Hepatocyte (in vitro differentiated cells): Measurements from ENCODE around the gene DNAAF8. TPM values are rescaled to one million over a fixed set of nuclear protein-coding genes. Genes with fewer than 3 reads are reported as not detected.
A peak's percentile ranks its signal among the peaks of the same experiment; 100 is the strongest.

Experiments
- DNase-seq: peaks from one replicate; pipeline ENCODE4 v3.0.0-alpha.2; 2016; ENCODE audit warnings: low spot score
- H2AFZ ChIP-seq: fragments of 200-600 bp; sonication (generic); 2 replicates; pipeline ENCODE4 v1.6.0; 2016; ENCODE audit warnings: antibody characterized with exemption, mild to moderate bottlenecking
- H3K27ac ChIP-seq: fragments of 200-600 bp; sonication (generic); 2 replicates; pipeline ENCODE4 v1.5.1; 2016; ENCODE audit warnings: mild to moderate bottlenecking
- H3K27me3 ChIP-seq: fragments of 200-600 bp; sonication (generic); 2 replicates; pipeline ENCODE4 v1.6.1; 2016
- H3K36me3 ChIP-seq: fragments of 200-600 bp; sonication (generic); replicated peaks from 2 replicates; pipeline ENCODE4 v1.5.1; 2016; ENCODE audit warnings: low read depth; ENCODE audit not compliant: insufficient read depth
- H3K4me1 ChIP-seq: fragments of 200-600 bp; sonication (generic); 2 replicates; pipeline ENCODE4 v1.5.1; 2016; ENCODE audit warnings: mild to moderate bottlenecking, moderate library complexity; ENCODE audit not compliant: insufficient read depth
- H3K4me2 ChIP-seq: fragments of 200-600 bp; sonication (generic); 2 replicates; pipeline ENCODE4 v1.6.0; 2016
- H3K4me3 ChIP-seq: fragments of 200-600 bp; sonication (generic); 2 replicates; pipeline ENCODE4 v1.5.1; 2016; ENCODE audit warnings: mild to moderate bottlenecking
- H3K79me2 ChIP-seq: fragments of 200-600 bp; sonication (generic); 2 replicates; pipeline ENCODE4 v1.6.0; 2017; ENCODE audit warnings: mild to moderate bottlenecking
- H3K9me2 ChIP-seq: fragments of 200-600 bp; sonication (generic); replicated peaks from 2 replicates; pipeline ENCODE4 v1.6.0; 2017; ENCODE audit warnings: mild to moderate bottlenecking; ENCODE audit not compliant: insufficient read depth
- H3K9me3 ChIP-seq: fragments of 200-600 bp; sonication (generic); 2 replicates; pipeline ENCODE4 v1.5.1; 2016; ENCODE audit warnings: low read depth, mild to moderate bottlenecking
- H4K20me1 ChIP-seq: fragments of 200-600 bp; sonication (generic); 2 replicates; pipeline ENCODE4 v1.6.0; 2016; ENCODE audit warnings: mild to moderate bottlenecking; ENCODE audit not compliant: insufficient read depth, poor library complexity, severe bottlenecking
- CTCF ChIP-seq: fragments of 200-600 bp; sonication (generic); IDR thresholded peaks from 2 replicates; pipeline ENCODE4 v1.5.1; 2016; ENCODE audit warnings: antibody characterized with exemption, mild to moderate bottlenecking; ENCODE audit not compliant: poor library complexity
- EZH2 ChIP-seq: fragments of 200-600 bp; sonication (generic); IDR thresholded peaks from 2 replicates; pipeline ENCODE4 v1.6.1; 2016; ENCODE audit warnings: antibody characterized with exemption, mild to moderate bottlenecking, borderline replicate concordance
- EZH2phosphoT487 ChIP-seq: fragments of 200-600 bp; sonication (generic); IDR thresholded peaks from one replicate; pipeline ENCODE4 v1.6.1; 2018; ENCODE audit warnings: antibody characterized with exemption, mild to moderate bottlenecking, low read depth, moderate library complexity; ENCODE audit not compliant: unreplicated experiment, severe bottlenecking
- WGBS: methylation state at CpG from one replicate; pipeline ENCODE4 v1.1.6; 2016; ENCODE audit warnings: low lambda C conversion rate; ENCODE audit errors: missing lambda C conversion rate; 5-methylcytosine and 5-hydroxymethylcytosine counted together
- polyA plus RNA-seq: library from polyadenylated mRNA; unstranded; fragments of >200 nt; fragmentation: Nextera tagmentation; extraction: Ambion mirVana; gene quantifications from 2 replicates; pipeline ENCODE4 v1.2.1, GENCODE V29; 2016
- total RNA-seq: library from RNA; depleted of rRNA; stranded (reverse); fragments of >200 nt; gene quantifications from 2 replicates; pipeline ENCODE4 v1.2.3, GENCODE V29; 2014

Gene DNAAF8
- total and polyA plus RNA-seq, 2 experiments from 2014 or later, result 0.23 to 1.6 TPM

- Histone ChIP-seq H3K4me2 (no peak overlapping the region), H3K79me2 (peaks cover 10% of the 10 kb centered on the region), H2AFZ (no peak overlapping the region), H3K4me1 (no peaks in the 10 kb centered on the region), H3K4me3 (no peak overlapping the region), H4K20me1 (no peaks in the 10 kb centered on the region), H3K27me3 (no peaks in the 10 kb centered on the region), H3K9me3 (no peaks in the 10 kb centered on the region), H3K9me2 (no peaks in the 10 kb centered on the region), H3K36me3 (no peaks in the 10 kb centered on the region), H3K27ac (no peak overlapping the region)
- 93% methylated on average over 18 of the region's 18 CpGs for WGBS
- no peak for DNase-seq
- TF ChIP-seq EZH2phosphoT487 (no peak), EZH2 (no peak), CTCF (no peak)
Measured at GRCh38 chr16:4726616-4727015, 7.7 kb upstream of the DNAAF8 start.

DNA sequence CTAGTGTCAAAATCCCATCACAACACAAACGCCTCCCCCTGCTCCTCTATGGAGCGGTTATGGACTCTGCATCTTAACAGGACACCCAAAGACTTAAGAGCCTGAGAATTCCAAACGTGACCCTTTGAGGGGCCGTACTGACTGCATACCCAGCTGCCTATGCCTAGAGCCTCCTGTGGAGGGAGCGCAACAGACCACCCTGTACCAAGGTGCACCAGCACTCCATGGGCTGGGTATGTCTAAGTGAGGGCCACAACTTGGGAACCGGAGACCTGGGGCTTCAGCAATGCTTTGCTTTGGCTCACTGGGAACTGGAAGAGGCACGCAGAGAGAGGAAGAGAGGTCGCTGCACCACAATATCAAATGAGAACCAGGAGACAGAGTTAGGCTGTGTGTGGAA lies 5.7 kb upstream of the DNAAF8 start:
- no peak for DNase-seq
- 95% methylated on average over 8 of the region's 8 CpGs for WGBS
- Histone ChIP-seq H2AFZ (no peak overlapping the region), H3K79me2 (peaks cover 29% of the 10 kb centered on the region), H3K4me1 (no peaks in the 10 kb centered on the region), H3K36me3 (no peaks in the 10 kb centered on the region), H3K4me2 (no peak overlapping the region), H4K20me1 (no peaks in the 10 kb centered on the region), H3K9me2 (no peaks in the 10 kb centered on the region), H3K27ac (no peak overlapping the region), H3K4me3 (no peak overlapping the region), H3K9me3 (no peaks in the 10 kb centered on the region), H3K27me3 (no peaks in the 10 kb centered on the region)
- no peak for TF ChIP-seq EZH2phosphoT487
- TF ChIP-seq CTCF, result no peak
- TF ChIP-seq EZH2, result no peak

GRCh38 chr16:4729876-4730275 lies 4.5 kb upstream of the DNAAF8 start:
- Histone ChIP-seq H2AFZ (no peak overlapping the region), H3K9me3 (no peaks in the 10 kb centered on the region), H3K4me2 (no peak overlapping the region), H4K20me1 (no peaks in the 10 kb centered on the region), H3K27ac (no peak overlapping the region), H3K27me3 (no peaks in the 10 kb centered on the region), H3K36me3 (no peaks in the 10 kb centered on the region), H3K9me2 (no peaks in the 10 kb centered on the region), H3K4me1 (no peaks in the 10 kb centered on the region), H3K79me2 (peaks cover 29% of the 10 kb centered on the region), H3K4me3 (no peak overlapping the region)
- no peak for DNase-seq
- 95% methylated on average over 15 of the region's 15 CpGs for WGBS
- TF ChIP-seq EZH2phosphoT487 (no peak), EZH2 (no peak), CTCF (no peak)

DNA sequence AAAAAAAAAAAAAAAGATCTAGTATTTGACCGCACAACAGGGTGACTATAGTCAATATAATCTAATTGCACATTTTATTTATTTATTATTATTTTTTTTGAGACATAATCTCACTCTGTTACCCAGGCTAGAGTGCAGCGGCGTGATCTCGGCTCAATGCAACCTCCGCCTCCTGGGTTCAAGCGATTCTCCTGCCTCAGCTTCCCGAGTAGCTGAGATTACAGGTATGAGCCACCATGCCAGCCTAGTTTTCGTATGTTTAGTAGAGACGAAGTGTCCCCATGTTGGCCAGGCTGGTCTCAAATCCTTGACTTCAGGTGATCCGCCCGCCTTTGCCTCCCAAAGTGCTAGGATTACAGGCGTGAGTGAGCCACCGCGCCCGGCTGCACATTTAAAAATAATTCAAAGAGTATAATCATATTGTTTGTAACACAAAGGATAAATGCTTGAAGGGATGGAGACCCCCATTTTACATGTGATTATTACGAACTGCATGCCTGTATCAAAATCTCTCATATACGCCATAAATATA lies 1.1 kb upstream of the DNAAF8 start:
- no peak for DNase-seq
- Histone ChIP-seq H2AFZ (peak overlapping the region; percentile 63), H4K20me1 (no peaks in the 10 kb centered on the region), H3K79me2 (peaks cover 29% of the 10 kb centered on the region), H3K4me2 (peak overlapping the region; percentile 92), H3K27ac (no peak overlapping the region), H3K36me3 (no peaks in the 10 kb centered on the region), H3K4me1 (peaks cover 5% of the 10 kb centered on the region), H3K27me3 (no peaks in the 10 kb centered on the region), H3K4me3 (peak overlapping the region; percentile 30), H3K9me2 (no peaks in the 10 kb centered on the region), H3K9me3 (no peaks in the 10 kb centered on the region)
- 27% methylated on average over 17 of the region's 17 CpGs for WGBS
- TF ChIP-seq EZH2phosphoT487, result no peak
- no peak for TF ChIP-seq CTCF
- no peak for TF ChIP-seq EZH2
